HepG2 (cell line): ENCODE measurements around the gene DNAJC11. TPM values are rescaled to one million over a fixed set of nuclear protein-coding genes. Genes with fewer than 3 reads are reported as not detected.

Experiments used
- CBFB ChIP-seq: sonication (generic); formaldehyde crosslinking; IDR thresholded peaks from 2 replicates; pipeline ENCODE4 v1.4.0; 2020; ENCODE audit warnings: missing genetic modification reagents
- HDAC1 ChIP-seq: sonication (generic); formaldehyde crosslinking; IDR thresholded peaks from 2 replicates; pipeline ENCODE4 v1.5.1; 2020; ENCODE audit warnings: mild to moderate bottlenecking, missing genetic modification reagents
- HNRNPUL1 ChIP-seq: fragments of 200-400 bp; formaldehyde crosslinking; IDR thresholded peaks from 2 replicates; pipeline ENCODE4 v1.6.1; 2017; ENCODE audit warnings: low read depth, mild to moderate bottlenecking, low read length, moderate library complexity
- HOXA9 ChIP-seq: sonication (generic); formaldehyde crosslinking; IDR thresholded peaks from 2 replicates; pipeline ENCODE4 v1.8.1; 2022; ENCODE audit warnings: missing genetic modification reagents, mild to moderate bottlenecking, moderate library complexity, borderline replicate concordance
- JUND ChIP-seq: sonication (generic); formaldehyde crosslinking; IDR thresholded peaks from 2 replicates; pipeline ENCODE4 v1.8.0; 2022; ENCODE audit warnings: mild to moderate bottlenecking, missing genetic modification reagents
- KDM6A ChIP-seq: IDR thresholded peaks from 2 replicates; pipeline ENCODE4 v1.6.1; 2016; ENCODE audit warnings: low read depth
- NCOA1 ChIP-seq: sonication (generic); formaldehyde crosslinking; IDR thresholded peaks from 2 replicates; pipeline ENCODE4 v1.9.0; 2021; ENCODE audit warnings: missing genetic modification reagents
- NFIC ChIP-seq: IDR thresholded peaks from 2 replicates; pipeline ENCODE4 v1.6.1; 2012; ENCODE audit warnings: mild to moderate bottlenecking, low read length, inconsistent platforms
- PHB2 ChIP-seq: fragments of 450-650 bp; IDR thresholded peaks from 2 replicates; pipeline ENCODE4 v1.6.1; 2018; ENCODE audit not compliant: partially characterized antibody
- SAFB2 ChIP-seq: sonication (generic); formaldehyde crosslinking; IDR thresholded peaks from 2 replicates; pipeline ENCODE4 v1.5.1; 2020; ENCODE audit warnings: missing genetic modification reagents, low read depth, mild to moderate bottlenecking, borderline replicate concordance
- SALL1 ChIP-seq: sonication (generic); formaldehyde crosslinking; IDR thresholded peaks from 2 replicates; pipeline ENCODE4 v1.8.0; 2022; ENCODE audit warnings: mild to moderate bottlenecking, missing genetic modification reagents
- SAP130 ChIP-seq: IDR thresholded peaks from 2 replicates; pipeline ENCODE4 v1.6.1; 2016; ENCODE audit warnings: low read depth
- SOX5 ChIP-seq: IDR thresholded peaks from 2 replicates; pipeline ENCODE4 v1.6.1; 2016; ENCODE audit warnings: borderline replicate concordance
- ZBTB1 ChIP-seq: sonication (generic); formaldehyde crosslinking; IDR thresholded peaks from 2 replicates; pipeline ENCODE4 v1.4.0; 2020; ENCODE audit warnings: missing genetic modification reagents, borderline replicate concordance
- ZNF160 ChIP-seq: sonication (generic); formaldehyde crosslinking; IDR thresholded peaks from 2 replicates; pipeline ENCODE4 v1.8.0; 2022; ENCODE audit warnings: mild to moderate bottlenecking, inconsistent platforms, missing genetic modification reagents
- ZNF30 ChIP-seq: sonication (generic); formaldehyde crosslinking; IDR thresholded peaks from 2 replicates; pipeline ENCODE4 v1.5.0; 2020; ENCODE audit warnings: mild to moderate bottlenecking, missing genetic modification reagents
- ZNF569 ChIP-seq: sonication (generic); formaldehyde crosslinking; IDR thresholded peaks from 2 replicates; pipeline ENCODE4 v1.5.0; 2020; ENCODE audit warnings: mild to moderate bottlenecking, missing genetic modification reagents, moderate library complexity, borderline replicate concordance
- ZNF589 ChIP-seq: sonication (generic); formaldehyde crosslinking; conservative IDR thresholded peaks from 2 replicates; pipeline ENCODE4 v1.8.0; 2022; ENCODE audit warnings: mild to moderate bottlenecking, moderate library complexity, missing genetic modification reagents
- polyA plus RNA-seq, 8 experiments: library from polyadenylated mRNA; depleted of rRNA in 3 of 8; stranded (reverse) in 7 of 8; unstranded in 1 of 8; fragments of >200 nt; fragmentation: Illumina TruSeq in 4 of 8; extraction: Trizol in 4 of 8; gene quantifications; 2 replicates each; pipeline versions ENCODE4 v1.2.1 to v1.2.3, GENCODE V29; 2011 to 2016; ENCODE audit warnings: low read depth in 4 of 8, missing spikeins in 1 of 8, mixed read lengths in 1 of 8; ENCODE audit not compliant: insufficient read depth in 1 of 8
- total RNA-seq, 5 experiments: library from RNA; depleted of rRNA; stranded (reverse); fragments of >200 nt; fragmentation: Illumina TruSeq; extraction: Trizol; gene quantifications; 2 replicates each; pipeline ENCODE4 v1.2.3, GENCODE V29; 2016; ENCODE audit warnings: low read depth in 1 of 5
- TF ChIP-seq, protein P1 (sequence below): sonication (generic); formaldehyde crosslinking; IDR thresholded peaks from 2 replicates; pipeline ENCODE4 v1.8.0; 2022; ENCODE audit warnings: missing genetic modification reagents, mild to moderate bottlenecking, borderline replicate concordance
- TF ChIP-seq, protein P2 (sequence below): IDR thresholded peaks from 2 replicates; pipeline ENCODE4 v1.6.1; 2012; ENCODE audit warnings: low read depth, low read length, improper control_type of control experiment
- TF ChIP-seq, protein P3 (sequence below): fragments of 450-650 bp; IDR thresholded peaks from 2 replicates; pipeline ENCODE4 v1.6.1; 2016
- TF ChIP-seq, protein P4 (sequence below): sonication (generic); formaldehyde crosslinking; IDR thresholded peaks from 2 replicates; pipeline ENCODE4 v1.4.0; 2020; ENCODE audit warnings: low read depth, mild to moderate bottlenecking, missing genetic modification reagents
- TF ChIP-seq, protein P5 (sequence below): IDR thresholded peaks from 2 replicates; pipeline ENCODE4 v1.6.1; 2016; ENCODE audit warnings: low read depth, borderline replicate concordance
- TF ChIP-seq, protein P6 (sequence below): sonication (generic); formaldehyde crosslinking; IDR thresholded peaks from 2 replicates; pipeline ENCODE4 v1.4.0; 2020; ENCODE audit warnings: missing genetic modification reagents

The DNAJC11 gene
- total and polyA plus RNA-seq, 2 of the 13 experiments (the other 11 are each of a cell fraction or from before 2014, with no cell fraction given), result 25.1 to 47.6 TPM

DNA sequence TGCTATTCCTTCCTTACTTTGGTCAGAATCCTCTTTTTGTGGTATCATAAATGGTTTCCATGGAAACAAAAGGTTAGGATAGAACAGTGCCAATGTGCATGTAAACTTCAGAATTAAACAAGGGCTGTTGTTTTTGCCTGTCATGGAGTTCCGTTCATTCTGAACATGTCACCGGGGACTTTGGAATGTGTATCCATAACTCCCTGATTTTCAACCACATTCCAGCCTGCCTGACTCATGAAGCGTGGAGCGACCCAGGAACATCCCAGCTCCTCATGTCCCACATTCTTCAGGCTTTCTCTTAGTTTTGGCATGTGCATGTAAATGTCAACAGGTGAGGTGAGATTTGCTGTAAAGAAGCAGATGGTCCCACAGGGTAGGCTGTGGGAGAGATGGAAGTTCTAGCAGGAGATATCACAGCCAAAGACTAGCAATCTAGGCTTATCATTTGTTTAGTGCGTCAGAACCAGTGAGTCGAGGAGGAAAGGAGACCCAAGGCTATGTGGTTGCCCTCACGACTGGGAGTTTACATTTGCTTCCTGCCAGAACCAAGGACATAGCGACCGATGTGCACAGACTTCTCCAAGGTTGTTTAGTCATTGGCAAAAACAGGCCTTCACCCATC is 23.0 kb upstream of the DNAJC11 start (continued):
- TF ChIP-seq, protein P1, sequence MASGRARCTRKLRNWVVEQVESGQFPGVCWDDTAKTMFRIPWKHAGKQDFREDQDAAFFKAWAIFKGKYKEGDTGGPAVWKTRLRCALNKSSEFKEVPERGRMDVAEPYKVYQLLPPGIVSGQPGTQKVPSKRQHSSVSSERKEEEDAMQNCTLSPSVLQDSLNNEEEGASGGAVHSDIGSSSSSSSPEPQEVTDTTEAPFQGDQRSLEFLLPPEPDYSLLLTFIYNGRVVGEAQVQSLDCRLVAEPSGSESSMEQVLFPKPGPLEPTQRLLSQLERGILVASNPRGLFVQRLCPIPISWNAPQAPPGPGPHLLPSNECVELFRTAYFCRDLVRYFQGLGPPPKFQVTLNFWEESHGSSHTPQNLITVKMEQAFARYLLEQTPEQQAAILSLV (CRISPR knock-in tag), result no peak
- TF ChIP-seq NFIC (0 out of 2 replicates have a peak, but pooled peaks have one; percentile 43), NCOA1 (CRISPR knock-in tag) (no peak), ZBTB1 (CRISPR knock-in tag) (no peak), ZNF589 (CRISPR knock-in tag) (peak; percentile 47; the same call in 1 of the 2 replicates), HDAC1 (CRISPR knock-in tag) (0 out of 2 replicates have a peak, but pooled peaks have one; percentile 31), JUND (CRISPR knock-in tag) (peak; percentile 71), SOX5 (CRISPR knock-in tag) (peak; percentile 48; the same call in 1 of the 2 replicates), SAP130 (CRISPR knock-in tag) (peak; percentile 79), ZNF569 (CRISPR knock-in tag) (no peak), PHB2 (no peak), HNRNPUL1 (no peak), ZNF160 (no peak), CBFB (CRISPR knock-in tag) (no peak), SALL1 (CRISPR knock-in tag) (peak; percentile 75), ZNF30 (CRISPR knock-in tag) (no peak), SAFB2 (CRISPR knock-in tag) (no peak), HOXA9 (CRISPR knock-in tag) (no peak), KDM6A (0 out of 2 replicates have a peak, but pooled peaks have one; percentile 36)
- TF ChIP-seq, protein P2, sequence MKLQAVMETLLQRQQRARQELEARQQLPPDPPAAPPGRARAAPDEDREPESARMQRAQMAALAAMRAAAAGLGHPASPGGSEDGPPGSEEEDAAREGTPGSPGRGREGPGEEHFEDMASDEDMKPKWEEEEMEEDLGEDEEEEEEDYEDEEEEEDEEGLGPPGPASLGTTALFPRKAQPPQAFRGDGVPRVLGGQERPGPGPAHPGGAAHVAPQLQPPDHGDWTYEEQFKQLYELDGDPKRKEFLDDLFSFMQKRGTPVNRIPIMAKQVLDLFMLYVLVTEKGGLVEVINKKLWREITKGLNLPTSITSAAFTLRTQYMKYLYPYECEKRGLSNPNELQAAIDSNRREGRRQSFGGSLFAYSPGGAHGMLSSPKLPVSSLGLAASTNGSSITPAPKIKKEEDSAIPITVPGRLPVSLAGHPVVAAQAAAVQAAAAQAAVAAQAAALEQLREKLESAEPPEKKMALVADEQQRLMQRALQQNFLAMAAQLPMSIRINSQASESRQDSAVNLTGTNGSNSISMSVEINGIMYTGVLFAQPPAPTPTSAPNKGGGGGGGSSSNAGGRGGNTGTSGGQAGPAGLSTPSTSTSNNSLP, result peak; percentile 34; the same call in 1 of the 2 replicates
- TF ChIP-seq, protein P3, sequence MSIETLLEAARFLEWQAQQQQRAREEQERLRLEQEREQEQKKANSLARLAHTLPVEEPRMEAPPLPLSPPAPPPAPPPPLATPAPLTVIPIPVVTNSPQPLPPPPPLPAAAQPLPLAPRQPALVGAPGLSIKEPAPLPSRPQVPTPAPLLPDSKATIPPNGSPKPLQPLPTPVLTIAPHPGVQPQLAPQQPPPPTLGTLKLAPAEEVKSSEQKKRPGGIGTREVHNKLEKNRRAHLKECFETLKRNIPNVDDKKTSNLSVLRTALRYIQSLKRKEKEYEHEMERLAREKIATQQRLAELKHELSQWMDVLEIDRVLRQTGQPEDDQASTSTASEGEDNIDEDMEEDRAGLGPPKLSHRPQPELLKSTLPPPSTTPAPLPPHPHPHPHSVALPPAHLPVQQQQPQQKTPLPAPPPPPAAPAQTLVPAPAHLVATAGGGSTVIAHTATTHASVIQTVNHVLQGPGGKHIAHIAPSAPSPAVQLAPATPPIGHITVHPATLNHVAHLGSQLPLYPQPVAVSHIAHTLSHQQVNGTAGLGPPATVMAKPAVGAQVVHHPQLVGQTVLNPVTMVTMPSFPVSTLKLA, result peak; percentile 70
- TF ChIP-seq, protein P4, sequence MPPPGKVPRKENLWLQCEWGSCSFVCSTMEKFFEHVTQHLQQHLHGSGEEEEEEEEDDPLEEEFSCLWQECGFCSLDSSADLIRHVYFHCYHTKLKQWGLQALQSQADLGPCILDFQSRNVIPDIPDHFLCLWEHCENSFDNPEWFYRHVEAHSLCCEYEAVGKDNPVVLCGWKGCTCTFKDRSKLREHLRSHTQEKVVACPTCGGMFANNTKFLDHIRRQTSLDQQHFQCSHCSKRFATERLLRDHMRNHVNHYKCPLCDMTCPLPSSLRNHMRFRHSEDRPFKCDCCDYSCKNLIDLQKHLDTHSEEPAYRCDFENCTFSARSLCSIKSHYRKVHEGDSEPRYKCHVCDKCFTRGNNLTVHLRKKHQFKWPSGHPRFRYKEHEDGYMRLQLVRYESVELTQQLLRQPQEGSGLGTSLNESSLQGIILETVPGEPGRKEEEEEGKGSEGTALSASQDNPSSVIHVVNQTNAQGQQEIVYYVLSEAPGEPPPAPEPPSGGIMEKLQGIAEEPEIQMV, result 0 out of 2 replicates have a peak, but pooled peaks have one; percentile 36
- TF ChIP-seq, protein P5, sequence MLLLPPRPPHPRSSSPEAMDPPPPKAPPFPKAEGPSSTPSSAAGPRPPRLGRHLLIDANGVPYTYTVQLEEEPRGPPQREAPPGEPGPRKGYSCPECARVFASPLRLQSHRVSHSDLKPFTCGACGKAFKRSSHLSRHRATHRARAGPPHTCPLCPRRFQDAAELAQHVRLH, result no peak
- TF ChIP-seq, protein P6, sequence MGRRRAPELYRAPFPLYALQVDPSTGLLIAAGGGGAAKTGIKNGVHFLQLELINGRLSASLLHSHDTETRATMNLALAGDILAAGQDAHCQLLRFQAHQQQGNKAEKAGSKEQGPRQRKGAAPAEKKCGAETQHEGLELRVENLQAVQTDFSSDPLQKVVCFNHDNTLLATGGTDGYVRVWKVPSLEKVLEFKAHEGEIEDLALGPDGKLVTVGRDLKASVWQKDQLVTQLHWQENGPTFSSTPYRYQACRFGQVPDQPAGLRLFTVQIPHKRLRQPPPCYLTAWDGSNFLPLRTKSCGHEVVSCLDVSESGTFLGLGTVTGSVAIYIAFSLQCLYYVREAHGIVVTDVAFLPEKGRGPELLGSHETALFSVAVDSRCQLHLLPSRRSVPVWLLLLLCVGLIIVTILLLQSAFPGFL, result no peak
